GM10266 (cell line): ENCODE data around the gene FGFRL1.

ENCODE experiments used
- DNase-seq: peaks from one replicate; pipeline ENCODE4 v3.0.0; 2012; ENCODE audit errors: extremely low spot score
- CTCF ChIP-seq: IDR thresholded peaks from 2 replicates; pipeline ENCODE4 v1.5.1; 2012; ENCODE audit warnings: mild to moderate bottlenecking, low read depth; ENCODE audit not compliant: control insufficient read depth, insufficient read depth; ENCODE audit errors: missing control alignments

Gene FGFRL1

GRCh38 chr4:1019729-1020470, 8.5 kb downstream of the FGFRL1 start:
- no peak for DNase-seq
- TF ChIP-seq CTCF, result no peak

- peak; percentile 88 for DNase-seq
- TF ChIP-seq CTCF, result no peak
These were observed 10.1 kb downstream of the FGFRL1 start for GRCh38 chr4:1021386-1022050.

- DNase-seq, result no peak
- TF ChIP-seq CTCF, result no peak
These were observed 10.8 kb downstream of the FGFRL1 start for GRCh38 chr4:1022051-1022738.

GRCh38 chr4:1022739-1023066, 11.3 kb downstream of the FGFRL1 start:
- TF ChIP-seq CTCF, result no peak
- no peak for DNase-seq

- TF ChIP-seq CTCF, result no peak
- no peak for DNase-seq
These were observed 11.7 kb downstream of the FGFRL1 start for GRCh38 chr4:1023075-1023640.

- no peak for TF ChIP-seq CTCF
- DNase-seq, result no peak
These were observed 12.7 kb downstream of the FGFRL1 start for GRCh38 chr4:1023895-1024740.
